ENCODE results near the gene ARMC6. TPM values are rescaled to one million over a fixed set of nuclear protein-coding genes. Genes with fewer than 3 reads are reported as not detected.

ARMC6 gene
- total and polyA plus RNA-seq, 2 of the 13 experiments (the other 11 are each of a cell fraction or from before 2014, with no cell fraction given): 16.2 to 36.8 TPM

DNA sequence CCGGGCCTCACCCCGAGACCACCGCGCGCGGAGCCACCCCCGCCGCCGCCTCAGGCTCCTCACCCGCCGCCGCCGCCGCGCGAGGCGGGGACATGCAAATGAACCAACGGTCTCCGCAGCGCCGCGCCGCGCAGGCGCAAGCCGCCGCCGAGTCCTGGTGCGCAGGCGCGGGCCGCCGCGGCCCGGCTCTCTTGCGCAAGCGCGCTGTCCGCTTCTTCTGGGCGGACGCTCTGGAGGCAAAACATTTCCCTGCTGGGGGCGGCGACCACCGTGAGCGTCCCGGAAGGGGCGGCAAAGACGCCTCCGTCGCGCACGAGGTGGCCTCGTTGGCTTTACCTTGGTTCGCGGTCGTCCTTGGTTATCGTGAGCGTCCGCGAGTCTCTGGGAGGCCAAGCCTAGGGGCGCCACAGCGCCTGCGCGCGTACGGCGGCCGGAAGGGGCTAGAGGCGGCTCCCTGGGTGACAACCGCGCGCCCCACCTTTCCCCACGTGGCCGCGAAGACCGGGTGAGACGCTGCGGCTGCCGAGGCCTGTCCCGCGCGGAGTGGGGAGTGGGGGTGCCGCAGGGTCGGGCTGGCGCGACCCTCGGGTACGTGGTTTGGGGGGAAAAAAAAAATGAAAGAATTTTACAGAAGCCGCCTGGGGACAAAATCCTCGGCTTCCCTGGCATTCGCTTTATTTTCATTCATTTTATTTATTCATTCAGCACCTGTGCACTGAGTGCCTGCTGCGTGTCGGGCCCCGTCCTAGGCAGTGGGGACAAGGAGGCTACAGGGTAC lies at the start of gene ARMC6, which contains the start of gene SUGP2 (continued):
- TF ChIP-seq, protein P1, sequence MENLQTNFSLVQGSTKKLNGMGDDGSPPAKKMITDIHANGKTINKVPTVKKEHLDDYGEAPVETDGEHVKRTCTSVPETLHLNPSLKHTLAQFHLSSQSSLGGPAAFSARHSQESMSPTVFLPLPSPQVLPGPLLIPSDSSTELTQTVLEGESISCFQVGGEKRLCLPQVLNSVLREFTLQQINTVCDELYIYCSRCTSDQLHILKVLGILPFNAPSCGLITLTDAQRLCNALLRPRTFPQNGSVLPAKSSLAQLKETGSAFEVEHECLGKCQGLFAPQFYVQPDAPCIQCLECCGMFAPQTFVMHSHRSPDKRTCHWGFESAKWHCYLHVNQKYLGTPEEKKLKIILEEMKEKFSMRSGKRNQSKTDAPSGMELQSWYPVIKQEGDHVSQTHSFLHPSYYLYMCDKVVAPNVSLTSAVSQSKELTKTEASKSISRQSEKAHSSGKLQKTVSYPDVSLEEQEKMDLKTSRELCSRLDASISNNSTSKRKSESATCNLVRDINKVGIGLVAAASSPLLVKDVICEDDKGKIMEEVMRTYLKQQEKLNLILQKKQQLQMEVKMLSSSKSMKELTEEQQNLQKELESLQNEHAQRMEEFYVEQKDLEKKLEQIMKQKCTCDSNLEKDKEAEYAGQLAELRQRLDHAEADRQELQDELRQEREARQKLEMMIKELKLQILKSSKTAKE (CRISPR knock-in tag; IDR thresholded peaks at IDR 0.05; ENCODE audit: borderline replicate concordance): 0 out of 2 replicates have a peak, but pooled peaks have one; percentile 16
- TF ChIP-seq ZC3H13 (CRISPR knock-in tag; IDR thresholded peaks at IDR 0.05): peak; percentile 94
- TF ChIP-seq KAT7 (CRISPR knock-in tag; IDR thresholded peaks at IDR 0.05; ENCODE audit: borderline replicate concordance): peak; percentile 61; the same call in 1 of the 2 replicates
- 0 out of 2 replicates have a peak, but pooled peaks have one; percentile 69 for TF ChIP-seq ZNF678 (CRISPR knock-in tag; IDR thresholded peaks at IDR 0.05)
- TF ChIP-seq, protein P2, sequence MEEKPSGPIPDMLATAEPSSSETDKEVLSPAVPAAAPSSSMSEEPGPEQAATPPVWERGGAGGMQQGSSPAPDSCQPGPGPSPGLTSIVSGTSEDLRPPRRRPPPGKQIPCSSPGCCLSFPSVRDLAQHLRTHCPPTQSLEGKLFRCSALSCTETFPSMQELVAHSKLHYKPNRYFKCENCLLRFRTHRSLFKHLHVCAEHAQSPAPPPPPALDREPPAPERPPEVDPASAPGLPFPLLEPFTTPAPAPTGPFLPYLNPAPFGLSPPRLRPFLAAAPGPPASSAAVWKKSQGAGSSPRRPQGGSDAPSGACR (CRISPR knock-in tag; IDR thresholded peaks at IDR 0.05): 0 out of 2 replicates have a peak, but pooled peaks have one; percentile 37
- peak; percentile 93 for TF ChIP-seq NFKB2 (CRISPR knock-in tag; IDR thresholded peaks at IDR 0.05; ENCODE audit: borderline replicate concordance)
- TF ChIP-seq ZNF329 (CRISPR knock-in tag; IDR thresholded peaks at IDR 0.05; ENCODE audit: low read depth): no peak; the same call in 1 of the 2 replicates
- TF ChIP-seq RFX3 (CRISPR knock-in tag; IDR thresholded peaks at IDR 0.05): no peak
- no peak for TF ChIP-seq HHEX (CRISPR knock-in tag; IDR thresholded peaks at IDR 0.05)
- peak; percentile 91 for TF ChIP-seq GATAD1 (CRISPR knock-in tag; IDR thresholded peaks at IDR 0.05)
- no peak for TF ChIP-seq MEIS1 (CRISPR knock-in tag; IDR thresholded peaks at IDR 0.05; ENCODE audit: borderline replicate concordance)
- peak; percentile 80; the same call in 1 of the 2 replicates for TF ChIP-seq IRX3 (CRISPR knock-in tag; IDR thresholded peaks at IDR 0.05; ENCODE audit: borderline replicate concordance, low read depth)
- TF ChIP-seq ZNF720 (CRISPR knock-in tag; IDR thresholded peaks at IDR 0.05): no peak
- no peak for TF ChIP-seq HDAC6 (IDR thresholded peaks at IDR 0.05; ENCODE audit: low read depth, low read length)
- TF ChIP-seq NR2F1 (CRISPR knock-in tag; IDR thresholded peaks at IDR 0.05): 0 out of 4 replicates have a peak, but pooled peaks of 1 of the 2 experiments have one; percentile 7
- peak; percentile 73 to 74 for TF ChIP-seq POLR2A (IDR thresholded peaks at IDR 0.05; ENCODE audit: insufficient read depth in 1 of 2, low read depth in 2 of 2, low read length in 2 of 2)
- no peak for TF ChIP-seq HNRNPH1 (optimal IDR thresholded peaks at IDR 0.05; ENCODE audit: low read depth, low read length)
- TF ChIP-seq, protein P3, sequence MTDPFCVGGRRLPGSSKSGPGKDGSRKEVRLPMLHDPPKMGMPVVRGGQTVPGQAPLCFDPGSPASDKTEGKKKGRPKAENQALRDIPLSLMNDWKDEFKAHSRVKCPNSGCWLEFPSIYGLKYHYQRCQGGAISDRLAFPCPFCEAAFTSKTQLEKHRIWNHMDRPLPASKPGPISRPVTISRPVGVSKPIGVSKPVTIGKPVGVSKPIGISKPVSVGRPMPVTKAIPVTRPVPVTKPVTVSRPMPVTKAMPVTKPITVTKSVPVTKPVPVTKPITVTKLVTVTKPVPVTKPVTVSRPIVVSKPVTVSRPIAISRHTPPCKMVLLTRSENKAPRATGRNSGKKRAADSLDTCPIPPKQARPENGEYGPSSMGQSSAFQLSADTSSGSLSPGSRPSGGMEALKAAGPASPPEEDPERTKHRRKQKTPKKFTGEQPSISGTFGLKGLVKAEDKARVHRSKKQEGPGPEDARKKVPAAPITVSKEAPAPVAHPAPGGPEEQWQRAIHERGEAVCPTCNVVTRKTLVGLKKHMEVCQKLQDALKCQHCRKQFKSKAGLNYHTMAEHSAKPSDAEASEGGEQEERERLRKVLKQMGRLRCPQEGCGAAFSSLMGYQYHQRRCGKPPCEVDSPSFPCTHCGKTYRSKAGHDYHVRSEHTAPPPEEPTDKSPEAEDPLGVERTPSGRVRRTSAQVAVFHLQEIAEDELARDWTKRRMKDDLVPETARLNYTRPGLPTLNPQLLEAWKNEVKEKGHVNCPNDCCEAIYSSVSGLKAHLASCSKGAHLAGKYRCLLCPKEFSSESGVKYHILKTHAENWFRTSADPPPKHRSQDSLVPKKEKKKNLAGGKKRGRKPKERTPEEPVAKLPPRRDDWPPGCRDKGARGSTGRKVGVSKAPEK (CRISPR knock-in tag; IDR thresholded peaks at IDR 0.05; ENCODE audit: borderline replicate concordance): no peak
- no peak for TF ChIP-seq FOXK2 (IDR thresholded peaks at IDR 0.05)
- TF ChIP-seq, protein P4, sequence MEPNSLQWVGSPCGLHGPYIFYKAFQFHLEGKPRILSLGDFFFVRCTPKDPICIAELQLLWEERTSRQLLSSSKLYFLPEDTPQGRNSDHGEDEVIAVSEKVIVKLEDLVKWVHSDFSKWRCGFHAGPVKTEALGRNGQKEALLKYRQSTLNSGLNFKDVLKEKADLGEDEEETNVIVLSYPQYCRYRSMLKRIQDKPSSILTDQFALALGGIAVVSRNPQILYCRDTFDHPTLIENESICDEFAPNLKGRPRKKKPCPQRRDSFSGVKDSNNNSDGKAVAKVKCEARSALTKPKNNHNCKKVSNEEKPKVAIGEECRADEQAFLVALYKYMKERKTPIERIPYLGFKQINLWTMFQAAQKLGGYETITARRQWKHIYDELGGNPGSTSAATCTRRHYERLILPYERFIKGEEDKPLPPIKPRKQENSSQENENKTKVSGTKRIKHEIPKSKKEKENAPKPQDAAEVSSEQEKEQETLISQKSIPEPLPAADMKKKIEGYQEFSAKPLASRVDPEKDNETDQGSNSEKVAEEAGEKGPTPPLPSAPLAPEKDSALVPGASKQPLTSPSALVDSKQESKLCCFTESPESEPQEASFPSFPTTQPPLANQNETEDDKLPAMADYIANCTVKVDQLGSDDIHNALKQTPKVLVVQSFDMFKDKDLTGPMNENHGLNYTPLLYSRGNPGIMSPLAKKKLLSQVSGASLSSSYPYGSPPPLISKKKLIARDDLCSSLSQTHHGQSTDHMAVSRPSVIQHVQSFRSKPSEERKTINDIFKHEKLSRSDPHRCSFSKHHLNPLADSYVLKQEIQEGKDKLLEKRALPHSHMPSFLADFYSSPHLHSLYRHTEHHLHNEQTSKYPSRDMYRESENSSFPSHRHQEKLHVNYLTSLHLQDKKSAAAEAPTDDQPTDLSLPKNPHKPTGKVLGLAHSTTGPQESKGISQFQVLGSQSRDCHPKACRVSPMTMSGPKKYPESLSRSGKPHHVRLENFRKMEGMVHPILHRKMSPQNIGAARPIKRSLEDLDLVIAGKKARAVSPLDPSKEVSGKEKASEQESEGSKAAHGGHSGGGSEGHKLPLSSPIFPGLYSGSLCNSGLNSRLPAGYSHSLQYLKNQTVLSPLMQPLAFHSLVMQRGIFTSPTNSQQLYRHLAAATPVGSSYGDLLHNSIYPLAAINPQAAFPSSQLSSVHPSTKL (CRISPR knock-in tag; IDR thresholded peaks at IDR 0.05): peak; percentile 50; the same call in 1 of the 2 replicates

Data from HepG2 (cell line).